ENCODE results near the gene DET1.
"Not testable (repeated sequence)": the region's sequence is repeated elsewhere in the genome, so short reads cannot be mapped to it uniquely, and the experiment has no call there.

DNA sequence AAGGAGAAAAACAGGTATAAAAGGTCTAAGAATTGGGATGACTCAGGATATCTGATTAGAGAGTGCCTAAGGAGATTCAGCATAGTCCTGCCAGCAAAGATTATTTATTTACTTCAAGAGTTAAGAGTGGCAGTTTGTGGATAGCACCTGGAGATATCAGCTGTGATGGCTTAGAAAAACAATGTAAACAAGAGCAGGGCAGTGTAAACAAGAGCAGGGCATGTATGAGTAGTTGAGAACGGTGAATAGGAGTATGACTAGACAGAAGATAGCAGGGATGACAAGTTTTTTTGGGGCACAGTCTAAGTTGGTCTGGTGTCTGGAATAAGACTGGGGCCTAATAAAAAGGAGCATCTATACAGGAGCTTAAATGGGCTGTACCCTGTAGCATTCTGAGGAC, 1.5 kb upstream of the DET1 start:
- TF ChIP-seq, protein P1, sequence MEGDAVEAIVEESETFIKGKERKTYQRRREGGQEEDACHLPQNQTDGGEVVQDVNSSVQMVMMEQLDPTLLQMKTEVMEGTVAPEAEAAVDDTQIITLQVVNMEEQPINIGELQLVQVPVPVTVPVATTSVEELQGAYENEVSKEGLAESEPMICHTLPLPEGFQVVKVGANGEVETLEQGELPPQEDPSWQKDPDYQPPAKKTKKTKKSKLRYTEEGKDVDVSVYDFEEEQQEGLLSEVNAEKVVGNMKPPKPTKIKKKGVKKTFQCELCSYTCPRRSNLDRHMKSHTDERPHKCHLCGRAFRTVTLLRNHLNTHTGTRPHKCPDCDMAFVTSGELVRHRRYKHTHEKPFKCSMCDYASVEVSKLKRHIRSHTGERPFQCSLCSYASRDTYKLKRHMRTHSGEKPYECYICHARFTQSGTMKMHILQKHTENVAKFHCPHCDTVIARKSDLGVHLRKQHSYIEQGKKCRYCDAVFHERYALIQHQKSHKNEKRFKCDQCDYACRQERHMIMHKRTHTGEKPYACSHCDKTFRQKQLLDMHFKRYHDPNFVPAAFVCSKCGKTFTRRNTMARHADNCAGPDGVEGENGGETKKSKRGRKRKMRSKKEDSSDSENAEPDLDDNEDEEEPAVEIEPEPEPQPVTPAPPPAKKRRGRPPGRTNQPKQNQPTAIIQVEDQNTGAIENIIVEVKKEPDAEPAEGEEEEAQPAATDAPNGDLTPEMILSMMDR (IDR thresholded peaks at IDR 0.05): not testable (repeated sequence)
- TF ChIP-seq POLR2A (IDR thresholded peaks at IDR 0.05): not testable (repeated sequence)

All from body of pancreas (tissue), 4 donors.